SU-DHL-6 (cell line): ENCODE results near the gene C1S.

Source experiments
- H2AFZ ChIP-seq: fragments of 200-600 bp; sonication (generic); 2 replicates; pipeline ENCODE4 v1.6.1; 2014; ENCODE audit warnings: low read depth, mild to moderate bottlenecking, moderate library complexity, mixed read lengths, antibody characterized with exemption, low read length; ENCODE audit not compliant: severe bottlenecking
- H3F3A ChIP-seq: fragments of 200-600 bp; shearing (Covaris generic); 2 replicates; pipeline ENCODE4 v1.6.0; 2016; ENCODE audit warnings: antibody characterized with exemption, mild to moderate bottlenecking; ENCODE audit not compliant: insufficient read depth
- H3K27ac ChIP-seq: fragments of 200-600 bp; sonication (generic); 2 replicates; pipeline ENCODE4 v1.5.1; 2016; ENCODE audit warnings: low read depth, mild to moderate bottlenecking, low read length, moderate library complexity, mixed read lengths
- H3K27me3 ChIP-seq: fragments of 200-600 bp; sonication (generic), shearing (Covaris generic); 2 replicates; pipeline ENCODE4 v1.6.0; 2014; ENCODE audit warnings: mild to moderate bottlenecking, low read length
- H3K36me3 ChIP-seq: fragments of 200-600 bp; sonication (generic); 2 replicates; pipeline ENCODE4 v1.6.1; 2014; ENCODE audit warnings: mild to moderate bottlenecking, low read length, mixed read lengths
- H3K4me2 ChIP-seq: fragments of 300-600, 200-600 bp; shearing (Covaris generic), sonication (generic); 2 replicates; pipeline ENCODE4 v1.6.0; 2014; ENCODE audit warnings: low read length, low read depth, mild to moderate bottlenecking; ENCODE audit not compliant: poor library complexity, severe bottlenecking
- H3K4me3 ChIP-seq: fragments of 200-600 bp; sonication (generic); 2 replicates; pipeline ENCODE4 v1.5.1; 2014; ENCODE audit warnings: antibody characterized with exemption, low read length, mild to moderate bottlenecking, mixed read lengths; ENCODE audit not compliant: insufficient read depth, poor library complexity, severe bottlenecking
- H3K79me2 ChIP-seq: fragments of 200-600 bp; sonication (generic); 2 replicates; pipeline ENCODE4 v1.6.1; 2014; ENCODE audit warnings: mild to moderate bottlenecking, low read length, moderate library complexity; ENCODE audit not compliant: insufficient read depth
- H3K9ac ChIP-seq: fragments of 200-600 bp; sonication (generic); 2 replicates; pipeline ENCODE4 v1.7.0; 2014; ENCODE audit warnings: mild to moderate bottlenecking, low read length
- H3K9me2 ChIP-seq: fragments of 200-600 bp; sonication (generic); replicated peaks from 2 replicates; pipeline ENCODE4 v1.6.1; 2014; ENCODE audit warnings: low read length; ENCODE audit not compliant: insufficient read depth
- H3K9me3 ChIP-seq: fragments of 200-600 bp; sonication (generic); 2 replicates; pipeline ENCODE4 v1.6.1; 2014; ENCODE audit warnings: low read length, mixed read lengths; ENCODE audit not compliant: insufficient read depth
- H4K20me1 ChIP-seq: fragments of 200-600 bp; sonication (generic); 2 replicates; pipeline ENCODE4 v1.6.1; 2014; ENCODE audit warnings: low read depth, mild to moderate bottlenecking, antibody characterized with exemption, low read length, moderate library complexity, mixed read lengths
- CTCF ChIP-seq: fragments of 200-600 bp; sonication (generic); IDR thresholded peaks from one replicate; pipeline ENCODE4 v1.5.1; 2017; ENCODE audit warnings: antibody characterized with exemption, mild to moderate bottlenecking, low read length, moderate library complexity; ENCODE audit not compliant: insufficient read depth, poor library complexity, severe bottlenecking
- EZH2phosphoT487 ChIP-seq: fragments of 200-600 bp; sonication (generic), shearing (Covaris generic); conservative IDR thresholded peaks from 2 replicates; pipeline ENCODE4 v1.6.1; 2018; ENCODE audit warnings: mild to moderate bottlenecking, antibody characterized with exemption, low read length, moderate library complexity, mixed read lengths

Gene C1S

GRCh38 chr12:7015555-7016370 lies 44.8 kb upstream of the C1S start:
- Histone ChIP-seq H3K27ac (no peak overlapping the region), H3K36me3 (no peaks in the 10 kb centered on the region), H3K4me2 (no peak overlapping the region), H3K27me3 (no peaks in the 10 kb centered on the region), H3K9me3 (no peaks in the 10 kb centered on the region), H3F3A (no peaks in the 10 kb centered on the region), H3K9ac (no peak overlapping the region), H4K20me1 (no peaks in the 10 kb centered on the region), H3K9me2 (no peaks in the 10 kb centered on the region), H3K4me3 (no peak overlapping the region), H2AFZ (no peak overlapping the region), H3K79me2 (peaks cover 23% of the 10 kb centered on the region; the same call in 1 of the 2 replicates)
- no peak for TF ChIP-seq CTCF
- no peak for TF ChIP-seq EZH2phosphoT487

DNA sequence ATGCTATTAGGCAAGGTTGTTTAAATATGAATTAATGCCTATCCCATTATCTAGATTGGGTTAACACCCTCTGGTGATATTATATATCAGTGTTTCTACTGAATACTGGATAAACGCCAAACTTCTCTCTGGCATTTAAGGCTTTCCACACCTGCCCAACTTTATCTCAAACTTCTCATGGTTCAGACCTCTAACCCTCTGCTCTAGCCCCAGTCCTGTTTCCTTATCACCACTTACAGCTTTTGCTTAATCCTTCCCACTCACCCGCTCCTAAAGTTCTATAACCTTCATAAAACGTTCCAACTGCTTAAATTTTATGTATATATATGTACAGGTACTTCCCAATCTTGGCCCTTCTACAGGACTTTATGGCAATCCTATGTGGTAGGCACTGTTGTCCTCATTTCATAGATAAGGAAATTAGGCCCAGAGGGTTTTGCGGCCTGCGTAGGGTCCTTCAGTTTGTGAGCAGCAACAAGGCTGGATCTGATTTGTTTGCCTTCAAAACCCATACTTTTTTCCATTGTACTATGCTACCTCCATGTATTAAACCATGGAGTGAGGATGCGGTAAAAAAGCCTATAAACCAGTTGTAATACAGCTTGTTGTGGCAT lies 43.5 kb upstream of the C1S start:
- Histone ChIP-seq H2AFZ (no peak overlapping the region), H3K36me3 (no peaks in the 10 kb centered on the region), H3K27ac (no peak overlapping the region), H3F3A (no peaks in the 10 kb centered on the region), H3K9ac (peak overlapping the region; percentile 90), H3K79me2 (peaks cover 23% of the 10 kb centered on the region; the same call in 1 of the 2 replicates), H3K4me3 (peak overlapping the region; percentile 76), H3K9me3 (no peaks in the 10 kb centered on the region), H3K9me2 (no peaks in the 10 kb centered on the region), H4K20me1 (no peaks in the 10 kb centered on the region), H3K4me2 (peak overlapping the region; percentile 92), H3K27me3 (no peaks in the 10 kb centered on the region)
- TF ChIP-seq EZH2phosphoT487 (no peak), CTCF (no peak)

DNA sequence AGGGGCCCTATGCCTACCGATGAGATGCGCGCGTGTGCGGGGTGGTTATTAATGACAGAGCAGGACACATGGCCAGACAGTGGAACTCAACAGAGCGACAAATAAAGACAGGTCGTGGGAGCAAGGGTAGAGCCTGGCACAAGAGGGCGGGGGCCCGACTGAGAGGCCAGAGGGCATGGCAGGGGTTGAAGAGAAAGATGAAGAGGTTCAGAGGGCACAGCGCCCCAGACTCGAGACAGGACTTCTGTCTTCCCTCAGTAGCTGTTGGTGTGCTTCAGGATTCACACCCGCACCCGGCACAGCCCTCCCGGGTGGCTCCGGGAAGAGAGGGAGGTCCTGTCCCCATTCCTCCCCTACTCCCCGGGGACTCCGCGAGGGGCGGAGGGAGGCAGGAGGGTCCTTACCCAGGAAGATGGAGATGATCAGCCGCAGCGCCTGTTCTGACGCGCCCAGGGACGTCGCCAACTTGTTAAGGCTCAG lies 42.6 kb upstream of the C1S start:
- peak overlapping the region; percentile 90 for H3K9ac ChIP-seq
- no peaks in the 10 kb centered on the region for H3F3A ChIP-seq
- H3K36me3 ChIP-seq, result no peaks in the 10 kb centered on the region
- no peaks in the 10 kb centered on the region for H3K27me3 ChIP-seq
- peak overlapping the region; percentile 96 for H2AFZ ChIP-seq
- H3K9me3 ChIP-seq, result no peaks in the 10 kb centered on the region
- no peaks in the 10 kb centered on the region for H3K9me2 ChIP-seq
- no peaks in the 10 kb centered on the region for H4K20me1 ChIP-seq
- peak overlapping the region; percentile 86 for H3K27ac ChIP-seq
- no peak for TF ChIP-seq EZH2phosphoT487
- TF ChIP-seq CTCF, result no peak
- peak overlapping the region; percentile 92 for H3K4me2 ChIP-seq
- H3K79me2 ChIP-seq, result peaks cover 23% of the 10 kb centered on the region; the same call in 1 of the 2 replicates
- peak overlapping the region; percentile 76 for H3K4me3 ChIP-seq
